Nephron (organoid): ENCODE data around the gene GCC2.
"Not testable (repeated sequence)": the region's sequence is repeated elsewhere in the genome, so short reads cannot be mapped to it uniquely, and the experiment has no call there.

Experiments used
- H3K27ac Mint-ChIP-seq, 3 experiments: 2 replicates each; pipeline ENCODE4 v1.8.0; 2020; ENCODE audit warnings: mixed read lengths in 3 of 3, mild to moderate bottlenecking in 2 of 3, moderate library complexity in 1 of 3
- H3K27me3 Mint-ChIP-seq: 2 replicates; pipeline ENCODE4 v1.8.0; 2021; ENCODE audit warnings: low read depth, mild to moderate bottlenecking, moderate library complexity, mixed read lengths
- H3K36me3 Mint-ChIP-seq: 2 replicates; pipeline ENCODE4 v1.8.0; 2020; ENCODE audit warnings: low read depth, mixed read lengths
- H3K4me1 Mint-ChIP-seq: 2 replicates; pipeline ENCODE4 v1.8.0; 2020; ENCODE audit warnings: mixed read lengths
- H3K4me3 Mint-ChIP-seq, 3 experiments: 2 replicates each; pipeline ENCODE4 v1.8.0; 2020; ENCODE audit warnings: mild to moderate bottlenecking in 3 of 3, mixed read lengths in 3 of 3, moderate library complexity in 2 of 3
- H3K9me3 Mint-ChIP-seq: 2 replicates; pipeline ENCODE4 v1.8.0; 2020; ENCODE audit warnings: mixed read lengths
- TF ChIP-seq, protein P1 (sequence below), 3 experiments: fragments of 200-600 bp; sonication (generic); IDR thresholded peaks; one replicate each; pipeline ENCODE4 v1.5.0; 2021; ENCODE audit warnings: antibody characterized with exemption in 3 of 3; ENCODE audit not compliant: unreplicated experiment in 3 of 3

Gene GCC2

GRCh38 chr2:108490506-108491122, 41.6 kb downstream of the GCC2 start:
- Mint-ChIP-seq H3K27me3 (no peaks in the 10 kb centered on the region), H3K9me3 (no peaks in the 10 kb centered on the region), H3K27ac (no peak overlapping the region), H3K4me1 (no peaks in the 10 kb centered on the region), H3K4me3 (no peak overlapping the region), H3K36me3 (peaks cover 51% of the 10 kb centered on the region)
- TF ChIP-seq, protein P1, sequence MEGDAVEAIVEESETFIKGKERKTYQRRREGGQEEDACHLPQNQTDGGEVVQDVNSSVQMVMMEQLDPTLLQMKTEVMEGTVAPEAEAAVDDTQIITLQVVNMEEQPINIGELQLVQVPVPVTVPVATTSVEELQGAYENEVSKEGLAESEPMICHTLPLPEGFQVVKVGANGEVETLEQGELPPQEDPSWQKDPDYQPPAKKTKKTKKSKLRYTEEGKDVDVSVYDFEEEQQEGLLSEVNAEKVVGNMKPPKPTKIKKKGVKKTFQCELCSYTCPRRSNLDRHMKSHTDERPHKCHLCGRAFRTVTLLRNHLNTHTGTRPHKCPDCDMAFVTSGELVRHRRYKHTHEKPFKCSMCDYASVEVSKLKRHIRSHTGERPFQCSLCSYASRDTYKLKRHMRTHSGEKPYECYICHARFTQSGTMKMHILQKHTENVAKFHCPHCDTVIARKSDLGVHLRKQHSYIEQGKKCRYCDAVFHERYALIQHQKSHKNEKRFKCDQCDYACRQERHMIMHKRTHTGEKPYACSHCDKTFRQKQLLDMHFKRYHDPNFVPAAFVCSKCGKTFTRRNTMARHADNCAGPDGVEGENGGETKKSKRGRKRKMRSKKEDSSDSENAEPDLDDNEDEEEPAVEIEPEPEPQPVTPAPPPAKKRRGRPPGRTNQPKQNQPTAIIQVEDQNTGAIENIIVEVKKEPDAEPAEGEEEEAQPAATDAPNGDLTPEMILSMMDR (IDR thresholded peaks at IDR 0.05; ENCODE audit: unreplicated experiment in 3 of 3) = no peak

GRCh38 chr2:108491848-108492247, 42.8 kb downstream of the GCC2 start:
- H3K27ac Mint-ChIP-seq = no peak overlapping the region
- no peaks in the 10 kb centered on the region for H3K9me3 Mint-ChIP-seq
- TF ChIP-seq, protein P1 (IDR thresholded peaks at IDR 0.05; ENCODE audit: unreplicated experiment in 3 of 3) = no peak
- no peaks in the 10 kb centered on the region for H3K4me1 Mint-ChIP-seq
- H3K27me3 Mint-ChIP-seq = no peaks in the 10 kb centered on the region
- H3K36me3 Mint-ChIP-seq = peaks cover 51% of the 10 kb centered on the region
- H3K4me3 Mint-ChIP-seq = no peak overlapping the region

DNA sequence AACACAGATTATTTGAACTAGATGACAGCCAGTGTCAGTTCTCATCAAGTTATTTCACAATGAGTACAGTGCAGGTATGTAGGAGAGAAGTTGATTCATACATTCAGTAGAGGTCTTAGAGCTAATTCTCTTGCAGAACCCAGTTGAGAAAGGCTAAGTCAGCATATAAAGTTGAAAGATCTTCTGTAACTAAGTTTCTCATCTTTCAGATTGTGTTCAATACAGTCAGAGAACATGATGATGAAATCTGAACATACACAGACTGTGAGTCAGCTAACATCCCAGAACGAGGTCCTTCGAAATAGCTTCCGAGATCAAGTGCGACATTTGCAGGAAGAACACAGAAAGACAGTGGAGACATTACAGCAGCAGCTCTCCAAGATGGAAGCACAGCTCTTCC, 43.4 kb downstream of the GCC2 start:
- no peaks in the 10 kb centered on the region for H3K27me3 Mint-ChIP-seq
- TF ChIP-seq, protein P1 (IDR thresholded peaks at IDR 0.05; ENCODE audit: unreplicated experiment in 3 of 3) = no peak
- peaks cover 54% of the 10 kb centered on the region for H3K36me3 Mint-ChIP-seq
- H3K4me3 Mint-ChIP-seq = no peak overlapping the region
- no peaks in the 10 kb centered on the region for H3K4me1 Mint-ChIP-seq
- H3K27ac Mint-ChIP-seq = no peak overlapping the region
- no peaks in the 10 kb centered on the region for H3K9me3 Mint-ChIP-seq

DNA sequence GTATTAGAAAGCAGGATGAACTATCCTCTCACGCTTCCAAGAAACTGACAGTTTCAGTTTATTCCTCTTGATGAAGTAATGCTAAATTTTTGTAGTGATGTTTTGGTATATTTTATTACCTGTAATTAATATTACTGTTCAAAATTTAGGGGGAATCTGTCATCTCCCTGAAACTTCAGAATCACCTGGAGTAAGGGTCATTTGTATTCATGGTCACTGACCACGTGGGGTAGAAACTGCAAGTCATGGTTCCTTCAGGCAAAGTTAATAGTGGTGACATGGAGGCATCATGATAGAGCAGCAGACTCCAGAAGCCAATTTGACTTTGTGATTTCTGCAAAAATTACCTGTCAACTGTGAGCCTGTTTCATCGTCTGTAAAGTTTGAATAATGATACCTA, 47.2 kb downstream of the GCC2 start:
- not testable (repeated sequence) for H3K27me3 Mint-ChIP-seq, H3K4me1 Mint-ChIP-seq, H3K27ac Mint-ChIP-seq, H3K9me3 Mint-ChIP-seq, H3K4me3 Mint-ChIP-seq
- peaks cover 64% of the 10 kb centered on the region for H3K36me3 Mint-ChIP-seq

- H3K4me3 Mint-ChIP-seq, H3K9me3 Mint-ChIP-seq, H3K27ac Mint-ChIP-seq, H3K27me3 Mint-ChIP-seq, H3K4me1 Mint-ChIP-seq: not testable (repeated sequence)
- peaks cover 64% of the 10 kb centered on the region for H3K36me3 Mint-ChIP-seq
Observed at GRCh38 chr2:108507620-108508019, 58.6 kb downstream of the GCC2 start.

DNA sequence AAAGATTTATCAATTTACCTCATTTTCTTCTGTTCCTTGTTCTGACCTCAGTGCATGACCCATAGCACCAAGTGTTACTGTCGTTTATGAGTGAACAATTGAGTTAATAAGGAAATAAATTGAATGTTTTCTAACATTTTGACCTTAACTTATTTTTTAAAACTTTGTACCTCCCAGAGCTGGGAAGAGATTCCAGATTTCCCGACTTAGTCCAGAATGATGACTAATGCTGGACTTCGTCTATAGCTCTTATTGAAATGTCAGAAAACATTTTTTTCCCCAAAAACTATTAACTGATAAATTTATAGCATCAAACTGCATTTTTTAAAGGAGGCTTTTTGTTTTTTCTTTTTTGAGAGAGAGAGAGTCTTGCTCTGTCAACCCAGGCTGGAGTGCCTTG, 63.4 kb downstream of the GCC2 start:
- H3K36me3 Mint-ChIP-seq = peaks cover 31% of the 10 kb centered on the region
- H3K4me1 Mint-ChIP-seq, H3K27me3 Mint-ChIP-seq, H3K9me3 Mint-ChIP-seq, H3K27ac Mint-ChIP-seq, H3K4me3 Mint-ChIP-seq: not testable (repeated sequence)

GRCh38 chr2:108514478-108514877, 65.5 kb downstream of the GCC2 start:
- H3K27ac Mint-ChIP-seq, H3K4me1 Mint-ChIP-seq, H3K4me3 Mint-ChIP-seq, H3K27me3 Mint-ChIP-seq: not testable (repeated sequence)
- Mint-ChIP-seq H3K36me3 (peaks cover 32% of the 10 kb centered on the region), H3K9me3 (peaks cover 14% of the 10 kb centered on the region)

DNA sequence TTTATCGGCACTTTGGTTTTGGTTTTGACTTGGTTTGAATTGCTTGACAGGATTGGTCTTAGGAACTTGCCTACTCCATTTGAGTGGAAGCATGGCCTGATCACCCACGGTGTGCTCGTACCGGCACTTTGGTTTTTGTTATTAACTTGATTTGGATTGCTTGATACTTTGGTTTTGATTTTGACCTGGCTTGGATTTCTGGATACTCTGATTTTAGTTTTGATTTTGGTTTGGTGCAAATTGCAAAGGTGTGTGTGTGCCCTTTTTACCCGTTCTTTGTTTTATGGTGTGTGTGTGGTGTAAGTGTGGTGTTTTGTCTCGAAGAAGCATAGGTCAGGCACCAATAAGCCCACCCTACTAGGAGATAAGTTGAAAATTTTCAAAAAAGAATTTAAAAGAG, 75.7 kb downstream of the GCC2 start:
- H3K4me1 Mint-ChIP-seq, H3K27ac Mint-ChIP-seq, H3K9me3 Mint-ChIP-seq, H3K4me3 Mint-ChIP-seq, H3K27me3 Mint-ChIP-seq, H3K36me3 Mint-ChIP-seq: not testable (repeated sequence)

- H3K4me1 Mint-ChIP-seq, H3K36me3 Mint-ChIP-seq, H3K27ac Mint-ChIP-seq, H3K9me3 Mint-ChIP-seq, H3K27me3 Mint-ChIP-seq, H3K4me3 Mint-ChIP-seq: not testable (repeated sequence)
Observed at GRCh38 chr2:108525258-108525657, 76.3 kb downstream of the GCC2 start.
